DOHH2 (cell line): Measurements from ENCODE around the gene LYZL1.
"Not testable (repeated sequence)": the region's sequence is repeated elsewhere in the genome, so short reads cannot be mapped to it uniquely, and the experiment has no call there.

Source experiments
- H3F3A ChIP-seq: fragments of 200-600 bp; sonication (generic), shearing (Covaris generic); 2 replicates; pipeline ENCODE4 v1.6.0; 2016; ENCODE audit warnings: antibody characterized with exemption, mild to moderate bottlenecking; ENCODE audit not compliant: control insufficient read depth, insufficient read depth
- H3K27ac ChIP-seq: fragments of 200-600 bp; sonication (generic); 2 replicates; pipeline ENCODE4 v1.5.1; 2014; ENCODE audit warnings: low read depth, mild to moderate bottlenecking, low read length, moderate library complexity
- H3K27me3 ChIP-seq: fragments of 200-600 bp; sonication (generic); 2 replicates; pipeline ENCODE4 v1.6.1; 2014; ENCODE audit warnings: mild to moderate bottlenecking, low read length, mixed read lengths; ENCODE audit not compliant: control insufficient read depth
- H3K36me3 ChIP-seq: fragments of 200-600 bp; sonication (generic); 2 replicates; pipeline ENCODE4 v1.6.1; 2014; ENCODE audit warnings: mild to moderate bottlenecking, low read length, moderate library complexity, mixed read lengths; ENCODE audit not compliant: control insufficient read depth
- H3K4me1 ChIP-seq: fragments of 200-600 bp; sonication (generic); 2 replicates; pipeline ENCODE4 v1.6.1; 2014; ENCODE audit warnings: mild to moderate bottlenecking, low read length, mixed read lengths; ENCODE audit not compliant: control insufficient read depth
- H3K4me2 ChIP-seq: fragments of 200-600 bp; sonication (generic); 2 replicates; pipeline ENCODE4 v1.6.0; 2014; ENCODE audit warnings: mild to moderate bottlenecking, low read length, moderate library complexity
- H3K4me3 ChIP-seq: fragments of 200-600 bp; sonication (generic); 2 replicates; pipeline ENCODE4 v1.5.1; 2014; ENCODE audit warnings: mild to moderate bottlenecking, low read length, mixed read lengths
- H3K79me2 ChIP-seq: fragments of 200-600 bp; sonication (generic); 2 replicates; pipeline ENCODE4 v1.6.1; 2014; ENCODE audit warnings: mild to moderate bottlenecking, low read length, mixed read lengths; ENCODE audit not compliant: control insufficient read depth
- H3K9me2 ChIP-seq: fragments of 200-600 bp; sonication (generic); replicated peaks from 2 replicates; pipeline ENCODE4 v1.6.1; 2014; ENCODE audit warnings: mild to moderate bottlenecking, low read length, mixed read lengths; ENCODE audit not compliant: control insufficient read depth
- H3K9me3 ChIP-seq: fragments of 200-600 bp; sonication (generic); 2 replicates; pipeline ENCODE4 v1.6.1; 2014; ENCODE audit warnings: antibody characterized with exemption, low read length, mixed read lengths; ENCODE audit not compliant: control insufficient read depth, insufficient read depth
- H4K20me1 ChIP-seq: fragments of 200-600 bp; sonication (generic); 2 replicates; pipeline ENCODE4 v1.6.0; 2014; ENCODE audit warnings: low read depth, mild to moderate bottlenecking, antibody characterized with exemption, low read length, moderate library complexity; ENCODE audit not compliant: control insufficient read depth, insufficient read depth
- CTCF ChIP-seq: fragments of 200-600 bp; sonication (generic); IDR thresholded peaks from one replicate; pipeline ENCODE4 v1.5.1; 2014; ENCODE audit warnings: antibody characterized with exemption, mild to moderate bottlenecking, low read depth, low read length; ENCODE audit not compliant: poor library complexity, severe bottlenecking
- EZH2phosphoT487 ChIP-seq: fragments of 200-600 bp; sonication (generic); IDR thresholded peaks from 2 replicates; pipeline ENCODE4 v1.6.1; 2017; ENCODE audit warnings: borderline replicate concordance, mild to moderate bottlenecking, antibody characterized with exemption, low read length, moderate library complexity, mixed read lengths

The LYZL1 gene

GRCh38 chr10:29304995-29305335 is 16.1 kb downstream of the LYZL1 start:
- Histone ChIP-seq H3K9me3 (no peaks in the 10 kb centered on the region), H3K27ac (no peak overlapping the region), H4K20me1 (no peaks in the 10 kb centered on the region), H3K4me2 (no peak overlapping the region), H3K4me3 (no peak overlapping the region), H3K36me3 (no peaks in the 10 kb centered on the region), H3K9me2 (no peaks in the 10 kb centered on the region), H3K79me2 (no peaks in the 10 kb centered on the region), H3K27me3 (no peaks in the 10 kb centered on the region), H3K4me1 (no peaks in the 10 kb centered on the region), H3F3A (no peaks in the 10 kb centered on the region)
- TF ChIP-seq EZH2phosphoT487 = no peak
- TF ChIP-seq CTCF = no peak

GRCh38 chr10:29306688-29307087 is 17.8 kb downstream of the LYZL1 start:
- TF ChIP-seq EZH2phosphoT487 (no peak), CTCF (no peak)
- H3K27me3 ChIP-seq = no peaks in the 10 kb centered on the region

GRCh38 chr10:29308142-29308541 is 19.3 kb downstream of the LYZL1 start:
- H4K20me1 ChIP-seq, H3K9me2 ChIP-seq, H3K27ac ChIP-seq, H3K79me2 ChIP-seq, H3F3A ChIP-seq, H3K9me3 ChIP-seq, H3K4me1 ChIP-seq, H3K36me3 ChIP-seq, H3K27me3 ChIP-seq, H3K4me3 ChIP-seq, H3K4me2 ChIP-seq: not testable (repeated sequence)

More at GRCh38 chr10:29306688-29307087, 17.8 kb downstream of the LYZL1 start:
- H3K27ac ChIP-seq = no peak overlapping the region
- H3K4me1 ChIP-seq = no peaks in the 10 kb centered on the region
- no peaks in the 10 kb centered on the region for H3K9me3 ChIP-seq
- H4K20me1 ChIP-seq = no peaks in the 10 kb centered on the region
- H3K79me2 ChIP-seq = no peaks in the 10 kb centered on the region
- no peak overlapping the region for H3K4me3 ChIP-seq
- no peaks in the 10 kb centered on the region for H3K36me3 ChIP-seq
- no peaks in the 10 kb centered on the region for H3K9me2 ChIP-seq
- no peaks in the 10 kb centered on the region for H3F3A ChIP-seq
- no peak overlapping the region for H3K4me2 ChIP-seq

- no peaks in the 10 kb centered on the region for H3K9me2 ChIP-seq
- H3K4me1 ChIP-seq = no peaks in the 10 kb centered on the region
- no peaks in the 10 kb centered on the region for H3K27me3 ChIP-seq
- no peaks in the 10 kb centered on the region for H3K79me2 ChIP-seq
- H3K36me3 ChIP-seq = no peaks in the 10 kb centered on the region
- TF ChIP-seq CTCF (no peak), EZH2phosphoT487 (no peak)
- no peaks in the 10 kb centered on the region for H3F3A ChIP-seq
- H3K27ac ChIP-seq = no peak overlapping the region
- no peaks in the 10 kb centered on the region for H3K9me3 ChIP-seq
- H3K4me2 ChIP-seq = no peak overlapping the region
- H4K20me1 ChIP-seq = no peaks in the 10 kb centered on the region
- no peak overlapping the region for H3K4me3 ChIP-seq
Observed at GRCh38 chr10:29309465-29309864, 20.6 kb downstream of the LYZL1 start.

- not testable (repeated sequence) for H3K27ac ChIP-seq, H3K4me3 ChIP-seq, H3K36me3 ChIP-seq, H3K9me2 ChIP-seq, H3K9me3 ChIP-seq, H3K79me2 ChIP-seq, H4K20me1 ChIP-seq, H3K4me1 ChIP-seq, H3F3A ChIP-seq, H3K4me2 ChIP-seq, H3K27me3 ChIP-seq
Observed at GRCh38 chr10:29310463-29310862, 21.6 kb downstream of the LYZL1 start.
